GM18517 (cell line): ENCODE results near the gene MYOM3.

Experiments
- ATAC-seq: cut with Tn5 transposase; IDR thresholded peaks from one replicate; pipeline ENCODE4 v1.9.1; 2021; ENCODE audit warnings: mild to moderate bottlenecking, moderate library complexity; ENCODE audit not compliant: unreplicated experiment

MYOM3 gene

GRCh38 chr1:24139222-24139489 is 27.2 kb upstream of the MYOM3 start:
- ATAC-seq: no peak

GRCh38 chr1:24138476-24139221 is 26.7 kb upstream of the MYOM3 start:
- no peak for ATAC-seq

- ATAC-seq: no peak
These were observed 25.1 kb upstream of the MYOM3 start for GRCh38 chr1:24136956-24137539.

- ATAC-seq: no peak
These were observed 22.4 kb upstream of the MYOM3 start for GRCh38 chr1:24134376-24134775.

- no peak for ATAC-seq
These were observed 21.9 kb upstream of the MYOM3 start for GRCh38 chr1:24133819-24134218.

- no peak for ATAC-seq
These were observed 18.4 kb upstream of the MYOM3 start for GRCh38 chr1:24130385-24130784.

GRCh38 chr1:24127801-24128363 is 15.9 kb upstream of the MYOM3 start:
- no peak for ATAC-seq

GRCh38 chr1:24127134-24127800 is 15.3 kb upstream of the MYOM3 start:
- no peak for ATAC-seq

GRCh38 chr1:24126672-24127023 is 14.7 kb upstream of the MYOM3 start:
- ATAC-seq: no peak

GRCh38 chr1:24126018-24126671 is 14.2 kb upstream of the MYOM3 start:
- no peak for ATAC-seq

GRCh38 chr1:24125456-24125855 is 13.5 kb upstream of the MYOM3 start:
- ATAC-seq: no peak

GRCh38 chr1:24124980-24125379 is 13.0 kb upstream of the MYOM3 start:
- ATAC-seq: no peak

- ATAC-seq: no peak
These were observed 11.7 kb upstream of the MYOM3 start for GRCh38 chr1:24123611-24124010.

- no peak for ATAC-seq
These were observed 10.8 kb upstream of the MYOM3 start for GRCh38 chr1:24122776-24123175.

GRCh38 chr1:24121406-24121805 is 9.5 kb upstream of the MYOM3 start:
- ATAC-seq: no peak

GRCh38 chr1:24120965-24121364 is 9.0 kb upstream of the MYOM3 start:
- no peak for ATAC-seq

GRCh38 chr1:24119859-24120756 is 8.2 kb upstream of the MYOM3 start:
- no peak for ATAC-seq

- ATAC-seq: no peak
These were observed 7.5 kb upstream of the MYOM3 start for GRCh38 chr1:24119489-24119858.

- no peak for ATAC-seq
These were observed 6.7 kb upstream of the MYOM3 start for GRCh38 chr1:24118410-24119242.
